GM23338 (cell line): ENCODE data around the gene BNC2. TPM values are rescaled to one million over a fixed set of nuclear protein-coding genes. Genes with fewer than 3 reads are reported as not detected.

Experiments used
- ATAC-seq: fragments of 200-7000 bp; cut with Tn5 transposase; 3 replicates; pipeline ENCODE4 v1.9.1; 2020
- DNase-seq: peaks from one replicate; pipeline ENCODE4 v3.0.0-alpha.2; 2015; ENCODE audit warnings: low spot score
- H2AFZ ChIP-seq: fragments of 200-600 bp; sonication (generic); 2 replicates; pipeline ENCODE4 v1.8.0; 2016; ENCODE audit warnings: antibody characterized with exemption, mild to moderate bottlenecking, moderate library complexity
- H3F3A ChIP-seq: fragments of 200-600 bp; sonication (generic); replicated peaks from 2 replicates; pipeline ENCODE4 v1.8.0; 2017; ENCODE audit warnings: antibody characterized with exemption, mixed run types, low read depth
- H3K27ac ChIP-seq: fragments of 200-600 bp; sonication (generic); 2 replicates; pipeline ENCODE4 v1.6.1; 2016; ENCODE audit warnings: low read depth
- H3K27me3 ChIP-seq: fragments of 200-600 bp; sonication (generic); 2 replicates; pipeline ENCODE4 v1.8.0; 2016; ENCODE audit warnings: mild to moderate bottlenecking, mixed run types, moderate library complexity; ENCODE audit not compliant: insufficient read depth
- H3K36me3 ChIP-seq: fragments of 200-600 bp; sonication (generic); 2 replicates; pipeline ENCODE4 v1.8.0; 2016; ENCODE audit warnings: mild to moderate bottlenecking; ENCODE audit not compliant: insufficient read depth
- H3K4me1 ChIP-seq: fragments of 200-600 bp; sonication (generic); 2 replicates; pipeline ENCODE4 v1.8.0; 2016; ENCODE audit warnings: mild to moderate bottlenecking, moderate library complexity; ENCODE audit not compliant: insufficient read depth
- H3K4me2 ChIP-seq: fragments of 200-600 bp; sonication (generic); 2 replicates; pipeline ENCODE4 v1.7.1; 2017; ENCODE audit warnings: mixed run types
- H3K4me3 ChIP-seq: fragments of 200-600 bp; sonication (generic); 2 replicates; pipeline ENCODE4 v1.6.1; 2016; ENCODE audit warnings: mixed run types
- H3K79me2 ChIP-seq: fragments of 200-600 bp; sonication (generic); replicated peaks from 2 replicates; pipeline ENCODE4 v1.8.0; 2017; ENCODE audit warnings: mild to moderate bottlenecking; ENCODE audit not compliant: insufficient read depth
- H3K9me2 ChIP-seq: fragments of 200-600 bp; sonication (generic); 2 replicates; pipeline ENCODE4 v1.8.0; 2017; ENCODE audit not compliant: insufficient read depth
- H4K20me1 ChIP-seq: fragments of 200-600 bp; sonication (generic); replicated peaks from 2 replicates; pipeline ENCODE4 v1.8.0; 2017; ENCODE audit warnings: mild to moderate bottlenecking; ENCODE audit not compliant: insufficient read depth
- H3K27ac Mint-ChIP-seq: 2 replicates; pipeline ENCODE4 v1.8.0; 2020; ENCODE audit warnings: inconsistent platforms, mild to moderate bottlenecking, moderate library complexity, mixed read lengths
- H3K27me3 Mint-ChIP-seq: 3 replicates; pipeline ENCODE4 v1.8.0; 2022; ENCODE audit warnings: low read depth, mild to moderate bottlenecking, moderate library complexity, mixed read lengths, inconsistent platforms; ENCODE audit not compliant: insufficient read depth, poor library complexity
- H3K36me3 Mint-ChIP-seq: 3 replicates; pipeline ENCODE4 v1.8.0; 2021; ENCODE audit warnings: low read depth, mild to moderate bottlenecking, inconsistent platforms, moderate library complexity, mixed read lengths
- H3K4me1 Mint-ChIP-seq: 3 replicates; pipeline ENCODE4 v1.8.0; 2020; ENCODE audit warnings: mild to moderate bottlenecking, inconsistent platforms, mixed read lengths
- H3K4me3 Mint-ChIP-seq: 3 replicates; pipeline ENCODE4 v1.8.0; 2021; ENCODE audit warnings: moderate library complexity, mild to moderate bottlenecking, inconsistent platforms, mixed read lengths
- H3K9me3 Mint-ChIP-seq: 3 replicates; pipeline ENCODE4 v1.8.0; 2020; ENCODE audit warnings: moderate library complexity, mild to moderate bottlenecking, inconsistent platforms, mixed read lengths
- CREB1 ChIP-seq: fragments of 250-450 bp; sonication (Bioruptor Pico); IDR thresholded peaks from 2 replicates; pipeline ENCODE4 v1.5.0; 2020; ENCODE audit warnings: low read depth, mild to moderate bottlenecking, moderate library complexity
- CTCF ChIP-seq, 2 experiments: fragments of 200-600 bp in 1 of 2; sonication (generic) in 1 of 2; conservative IDR thresholded peaks; 2 replicates each; pipeline versions ENCODE4 v1.5.1 to v1.6.1; 2016 to 2017; ENCODE audit warnings: antibody characterized with exemption in 2 of 2, low read depth in 2 of 2, mild to moderate bottlenecking in 2 of 2, moderate library complexity in 1 of 2
- EZH2 ChIP-seq: fragments of 200-600 bp; sonication (generic); IDR thresholded peaks from one replicate; pipeline ENCODE4 v1.8.0; 2017; ENCODE audit warnings: antibody characterized with exemption, mild to moderate bottlenecking, low read depth; ENCODE audit not compliant: unreplicated experiment
- EZH2phosphoT487 ChIP-seq: fragments of 200-600 bp; sonication (generic); IDR thresholded peaks from one replicate; pipeline ENCODE4 v1.8.1; 2018; ENCODE audit warnings: antibody characterized with exemption; ENCODE audit not compliant: unreplicated experiment
- JUNB ChIP-seq: IDR thresholded peaks from one replicate; pipeline ENCODE4 v1.6.1; 2016; ENCODE audit warnings: antibody characterized with exemption; ENCODE audit not compliant: unreplicated experiment
- NANOG ChIP-seq: IDR thresholded peaks from 2 replicates; pipeline ENCODE4 v1.6.1; 2016; ENCODE audit warnings: antibody characterized with exemption, borderline replicate concordance
- POLR2AphosphoS5 ChIP-seq: IDR thresholded peaks from 2 replicates; pipeline ENCODE4 v1.6.1; 2016; ENCODE audit warnings: antibody characterized with exemption, low read depth
- STAT1 ChIP-seq: IDR thresholded peaks from one replicate; pipeline ENCODE4 v1.6.1; 2016; ENCODE audit warnings: antibody characterized with exemption; ENCODE audit not compliant: unreplicated experiment
- ZNF114 ChIP-seq: fragments of 250-450 bp; sonication (Bioruptor Pico); IDR thresholded peaks from 2 replicates; pipeline ENCODE4 v1.5.0; 2020; ENCODE audit warnings: mild to moderate bottlenecking, moderate library complexity
- ZNF331 ChIP-seq: fragments of 250-450 bp; sonication (Bioruptor Pico); IDR thresholded peaks from 2 replicates; pipeline ENCODE4 v1.5.0; 2020; ENCODE audit warnings: low read depth, mild to moderate bottlenecking, moderate library complexity
- ZNF462 ChIP-seq: fragments of 250-450 bp; sonication (Bioruptor Pico); IDR thresholded peaks from 2 replicates; pipeline ENCODE4 v1.5.0; 2020; ENCODE audit warnings: mild to moderate bottlenecking, moderate library complexity
- polyA plus RNA-seq: library from polyadenylated mRNA; unstranded; fragments of >200 nt; fragmentation: Nextera tagmentation; extraction: Ambion mirVana; gene quantifications from 2 replicates; pipeline ENCODE4 v1.2.1, GENCODE V29; 2016
- total RNA-seq: library from RNA; depleted of rRNA; stranded (reverse); fragments of >200 nt; shearing (Covaris generic); gene quantifications from 2 replicates; pipeline ENCODE4 v1.2.3, GENCODE V29; 2014

BNC2 gene
- total and polyA plus RNA-seq, 2 experiments from 2014 or later = 12.7 to 13.2 TPM

GRCh38 chr9:16469184-16469583 is 401.3 kb downstream of the BNC2 start (continued):
- TF ChIP-seq CTCF (conservative IDR thresholded peaks at IDR 0.05; ENCODE audit: low read depth in 2 of 2) = no peak
- TF ChIP-seq STAT1 = no peak
- TF ChIP-seq ZNF331 (CRISPR knock-in tag) = no peak
- TF ChIP-seq POLR2AphosphoS5 = no peak
- TF ChIP-seq EZH2 = no peak

- H3K4me2 ChIP-seq = peak overlapping the region; percentile 10; the same call in 1 of the 2 replicates
Observed at GRCh38 chr9:16461851-16462250, 408.6 kb downstream of the BNC2 start.

More at GRCh38 chr9:16461851-16462250, 408.6 kb downstream of the BNC2 start:
- Histone ChIP-seq H3K27ac (peak overlapping the region; percentile 1; the same call in 1 of the 2 replicates), H3F3A (no peaks in the 10 kb centered on the region), H2AFZ (no peak overlapping the region), H3K27me3 (no peaks in the 10 kb centered on the region), H4K20me1 (no peaks in the 10 kb centered on the region), H3K4me3 (no peak overlapping the region), H3K4me1 (peaks cover 30% of the 10 kb centered on the region), H3K36me3 (no peaks in the 10 kb centered on the region; the same call in 1 of the 2 replicates), H3K79me2 (no peaks in the 10 kb centered on the region), H3K9me2 (0 out of 2 replicates have a peak, but pooled peaks cover 5% of the 10 kb centered on the region)
- no peak for DNase-seq
- Mint-ChIP-seq H3K27ac (peak overlapping the region; percentile 53), H3K36me3 (no peaks in the 10 kb centered on the region), H3K27me3 (peaks cover 2% of the 10 kb centered on the region), H3K4me3 (no peak overlapping the region; the same call in 2 of the 3 replicates), H3K9me3 (no peaks in the 10 kb centered on the region), H3K4me1 (peaks cover 49% of the 10 kb centered on the region)
- peak; percentile 14 for ATAC-seq
- TF ChIP-seq EZH2 (no peak), ZNF331 (CRISPR knock-in tag) (no peak), CREB1 (CRISPR knock-in tag) (no peak), JUNB (no peak), ZNF462 (no peak), CTCF (conservative IDR thresholded peaks at IDR 0.05; ENCODE audit: low read depth in 2 of 2) (no peak), NANOG (no peak), EZH2phosphoT487 (no peak), ZNF114 (CRISPR knock-in tag) (no peak)
